Motor neuron (in vitro differentiated cells): Measurements from ENCODE around the gene LASP1NB.

Experiments used
- ATAC-seq, 8 experiments: fragments of 200-7000 bp; cut with Tn5 transposase; replicated peaks in 6 of 8; 2 replicates each; pipeline ENCODE4 v1.8.0; 2021; ENCODE audit warnings: mild to moderate bottlenecking in 8 of 8, moderate library complexity in 8 of 8
- H3K27ac ChIP-seq, 2 donors: fragments of 250-450 bp; sonication (Bioruptor Pico); 2 replicates each; pipeline ENCODE4 v1.9.0; 2021; ENCODE audit warnings: antibody characterized with exemption in 2 of 2, mild to moderate bottlenecking in 2 of 2, moderate library complexity in 1 of 2
- H3K4me1 ChIP-seq, 2 donors: fragments of 250-450 bp; sonication (Bioruptor Pico); replicated peaks in 1 of 2; 2 replicates each; pipeline ENCODE4 v1.6.1; 2021; ENCODE audit warnings: antibody characterized with exemption in 2 of 2, mild to moderate bottlenecking in 2 of 2, moderate library complexity in 1 of 2
- H3K4me3 ChIP-seq, 5 donors: fragments of 250-450 bp; sonication (Bioruptor Pico); 2 replicates each; pipeline ENCODE4 v1.9.0; 2021; ENCODE audit warnings: antibody characterized with exemption in 5 of 5, mild to moderate bottlenecking in 5 of 5, moderate library complexity in 4 of 5
- WGBS, 10 experiments: fragments of 450-650 bp; shearing (Covaris generic); methylation state at CpG; one replicate each; pipeline ENCODE4 v1.0.0; 2022; 5-methylcytosine and 5-hydroxymethylcytosine counted together
- in situ Hi-C, 9 experiments: fragments of 400-800 bp; cut with MboI; loops; one replicate each; pipeline ENCODE4 v1.15.0; 2021; ENCODE audit warnings: low sequenced_read_pairs in 9 of 9, low pct_unique_long_range_greater_than_20kb in 2 of 9; ENCODE audit not compliant: unreplicated experiment in 9 of 9

The LASP1NB gene

GRCh38 chr17:38889745-38890409 is 35.5 kb upstream of the LASP1NB start:
- in situ Hi-C loops, result no loop called here
- ATAC-seq, result no peak
- H3K27ac ChIP-seq, result no peak overlapping the region
- 83 to 100% (median 97%) methylated on average over 1 to 6 of the region's 12 CpGs; no CpG with 5 or more reads in 2 of the 10 experiments for WGBS, 10 experiments
- H3K4me3 ChIP-seq, result no peak overlapping the region
- H3K4me1 ChIP-seq, result peaks cover 19 to 21% of the 10 kb centered on the region in 2 donors

DNA sequence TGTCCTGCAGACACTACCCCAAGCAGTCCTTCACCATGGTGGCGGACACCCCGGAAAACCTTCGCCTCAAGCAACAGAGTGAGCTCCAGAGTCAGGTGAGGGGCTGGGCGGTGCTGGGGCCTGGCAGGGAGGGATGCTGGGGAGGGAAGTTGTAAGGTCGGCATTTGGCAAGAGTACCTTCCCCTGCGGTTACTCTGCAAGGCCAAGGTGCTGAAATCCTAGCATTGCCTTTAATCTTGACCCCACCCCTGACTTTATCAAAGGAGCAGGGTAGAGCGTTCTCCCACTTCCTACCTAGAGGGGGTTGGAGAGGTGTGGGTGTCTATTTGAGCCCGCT is 35.0 kb upstream of the LASP1NB start:
- 80% methylated on average over 1 of the region's 8 CpGs; no CpG with 5 or more reads in 9 of the 10 experiments for WGBS, 10 experiments
- Histone ChIP-seq H3K4me3 (no peak overlapping the region), H3K4me1 (peaks cover 16 to 17% of the 10 kb centered on the region in 2 donors), H3K27ac (no peak overlapping the region)
- in situ Hi-C loops, result no loop called here
- no peak for ATAC-seq

- in situ Hi-C loops, result no loop called here
- WGBS, 10 experiments, result 80 to 100% (median 100%) methylated on average over 1 to 4 of the region's 8 CpGs; no CpG with 5 or more reads in 5 of the 10 experiments
- ATAC-seq, result no peak
- H3K27ac ChIP-seq, result no peak overlapping the region
- H3K4me1 ChIP-seq, result peaks cover 11 to 17% of the 10 kb centered on the region in 2 donors
- H3K4me3 ChIP-seq, result no peak overlapping the region
Measured at GRCh38 chr17:38891441-38891840, 34.0 kb upstream of the LASP1NB start.

DNA sequence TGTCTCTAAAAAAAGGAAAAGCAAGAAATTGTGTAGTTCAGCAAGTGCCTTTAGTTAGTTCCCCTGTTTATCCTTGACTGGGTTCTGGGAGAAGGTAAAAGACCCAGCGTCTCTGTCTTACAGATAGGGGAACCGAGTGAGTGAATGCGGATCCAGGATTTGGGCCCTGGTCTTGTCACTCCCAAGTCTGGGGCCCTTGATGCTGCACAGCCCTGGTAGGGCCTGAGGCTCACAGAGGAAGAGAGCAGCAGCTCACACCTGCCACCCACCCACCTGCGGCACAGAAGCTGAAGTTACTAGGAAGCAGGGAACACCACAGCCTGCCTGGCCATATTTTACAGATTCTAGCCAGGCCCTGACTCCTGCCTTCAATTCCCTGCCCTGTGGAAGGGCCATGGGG is 33.3 kb upstream of the LASP1NB start:
- in situ Hi-C loops, result no loop called here
- 94 to 96% methylated on average over 3 to 4 of the region's 4 CpGs; no CpG with 5 or more reads in 8 of the 10 experiments for WGBS, 10 experiments
- H3K27ac ChIP-seq, result no peak overlapping the region
- H3K4me1 ChIP-seq, result peaks cover 5 to 12% of the 10 kb centered on the region in 2 donors
- no peak overlapping the region for H3K4me3 ChIP-seq
- no peak for ATAC-seq

DNA sequence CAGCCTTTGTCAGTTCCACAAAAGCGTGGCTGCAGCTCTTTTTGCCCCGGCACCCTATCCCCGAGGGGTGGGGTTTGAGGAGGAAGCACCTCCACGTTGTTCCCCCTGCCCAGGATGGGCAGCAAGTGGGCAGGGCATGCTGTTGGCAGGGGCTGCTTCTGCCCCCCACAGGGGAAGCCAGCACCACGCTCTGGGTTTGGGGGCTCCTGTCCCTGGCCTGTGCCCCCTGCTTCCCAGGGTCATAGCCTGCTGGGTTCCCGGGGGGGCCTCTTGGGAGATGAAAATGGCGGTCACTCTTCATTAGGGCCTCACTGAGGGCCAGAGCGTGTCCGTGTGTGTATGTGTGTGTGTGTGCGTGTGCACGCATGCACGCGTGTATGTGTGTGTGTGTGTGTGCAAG is 32.8 kb upstream of the LASP1NB start:
- 40 to 100% (median 100%) methylated on average over 1 to 5 of the region's 13 CpGs; no CpG with 5 or more reads in 6 of the 10 experiments for WGBS, 10 experiments
- H3K4me3 ChIP-seq, result no peak overlapping the region
- H3K4me1 ChIP-seq, result peaks cover 3 to 10% of the 10 kb centered on the region in 2 donors
- H3K27ac ChIP-seq, result no peak overlapping the region
- in situ Hi-C loops, result no loop called here
- peak in 1 of 8 experiments; percentile 11 for ATAC-seq

DNA sequence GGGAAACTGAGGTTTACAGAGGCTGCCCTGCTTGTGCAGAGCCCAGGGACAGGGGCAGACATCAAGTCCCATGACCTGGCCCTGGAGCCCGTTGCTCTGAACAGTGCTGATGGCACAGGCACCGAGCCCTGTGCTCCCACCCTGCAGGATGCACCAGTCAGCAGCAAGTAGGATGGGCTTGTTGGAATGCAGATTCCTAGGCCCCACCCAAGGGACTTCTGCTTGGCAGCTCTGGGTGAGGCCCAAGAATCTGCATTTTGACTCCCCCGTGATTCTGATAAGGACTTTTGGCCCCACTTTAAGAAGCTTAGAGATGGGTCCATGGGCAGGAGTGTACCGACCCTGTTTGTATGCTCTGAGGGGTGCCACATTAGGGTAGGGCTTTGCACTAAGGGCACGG is 32.3 kb upstream of the LASP1NB start:
- Histone ChIP-seq H3K4me3 (no peak overlapping the region), H3K4me1 (peaks cover 3 to 10% of the 10 kb centered on the region in 2 donors), H3K27ac (no peak overlapping the region)
- in situ Hi-C loops, result no loop called here
- ATAC-seq, result peak in 1 of 8 experiments; percentile 7
- 40 to 100% (median 82%) methylated on average over 1 to 2 of the region's 5 CpGs; no CpG with 5 or more reads in 7 of the 10 experiments for WGBS, 10 experiments

DNA sequence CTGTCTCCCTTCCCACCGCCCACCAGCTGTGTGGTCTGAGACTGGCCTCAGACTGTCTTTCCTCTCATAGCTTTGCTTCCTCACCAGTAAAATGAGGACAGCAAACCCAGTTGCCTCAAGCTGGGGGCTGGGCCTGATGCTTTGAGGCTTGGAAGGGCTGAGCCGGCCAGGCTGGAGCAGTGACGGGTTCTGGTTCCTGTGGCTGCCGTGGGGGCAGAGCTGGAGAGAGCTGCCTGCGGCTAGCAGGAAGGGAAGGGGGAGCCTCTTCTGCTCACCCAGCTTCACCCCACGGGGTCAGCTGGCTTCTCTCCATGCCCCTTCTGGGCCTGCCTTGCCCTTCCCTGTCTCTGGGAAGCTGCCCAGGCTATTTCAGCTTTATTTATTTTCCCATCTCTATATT is 31.8 kb upstream of the LASP1NB start:
- Histone ChIP-seq H3K4me3 (no peak overlapping the region), H3K27ac (no peak overlapping the region), H3K4me1 (peaks cover 3 to 10% of the 10 kb centered on the region in 2 donors)
- in situ Hi-C loops, result no loop called here
- ATAC-seq, result peak in 1 of 8 experiments; percentile 13
- WGBS, 10 experiments, result 60 to 100% (median 64%) methylated on average over 1 to 3 of the region's 6 CpGs; no CpG with 5 or more reads in 6 of the 10 experiments

DNA sequence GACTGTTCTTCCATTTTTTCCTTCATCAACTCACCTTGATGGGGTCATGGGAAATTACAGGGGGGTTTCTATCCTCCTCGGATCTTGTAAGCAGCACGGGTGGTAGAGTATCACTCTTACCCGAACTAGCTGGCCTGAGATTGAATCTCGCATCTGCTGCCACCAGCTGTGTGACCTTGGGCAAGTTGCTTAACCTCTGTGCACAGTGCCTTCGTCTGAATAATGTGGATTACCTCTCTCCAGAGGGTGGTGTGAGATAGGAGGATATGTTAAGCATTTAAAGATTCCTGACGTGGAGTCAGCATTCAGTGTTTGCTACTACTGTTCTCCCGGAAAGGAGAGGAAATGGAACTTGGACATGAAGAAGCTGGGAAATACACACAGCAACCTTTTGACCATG is 31.1 kb upstream of the LASP1NB start:
- Histone ChIP-seq H3K4me1 (peaks cover 3 to 10% of the 10 kb centered on the region in 2 donors), H3K27ac (no peak overlapping the region), H3K4me3 (no peak overlapping the region)
- WGBS, 10 experiments, result 58 to 93% (median 64%) methylated on average over 1 to 7 of the region's 7 CpGs; no CpG with 5 or more reads in 4 of the 10 experiments
- ATAC-seq, result no peak
- in situ Hi-C loops, result no loop called here

GRCh38 chr17:38896346-38896954 is 29.0 kb upstream of the LASP1NB start:
- no peak overlapping the region for H3K4me3 ChIP-seq
- in situ Hi-C loops, result no loop called here
- ATAC-seq, result peak in 5 of 8 experiments; percentile 63 to 70 (median 67)

GRCh38 chr17:38897176-38897575 is 28.2 kb upstream of the LASP1NB start:
- WGBS, 10 experiments, result 60 to 100% (median 90%) methylated on average over 1 to 2 of the region's 6 CpGs; no CpG with 5 or more reads in 7 of the 10 experiments
- H3K4me3 ChIP-seq, result no peak overlapping the region
- H3K4me1 ChIP-seq, result peaks cover 3 to 15% of the 10 kb centered on the region in 2 donors
- ATAC-seq, result peak in 3 of 8 experiments; percentile 15 to 32 (median 27)
- in situ Hi-C loops, result no loop called here
- no peak overlapping the region for H3K27ac ChIP-seq

More at GRCh38 chr17:38896346-38896954, 29.0 kb upstream of the LASP1NB start:
- peaks cover 3 to 15% of the 10 kb centered on the region in 2 donors for H3K4me1 ChIP-seq
- 60 to 100% (median 80%) methylated on average over 1 to 5 of the region's 13 CpGs; no CpG with 5 or more reads in 3 of the 10 experiments for WGBS, 10 experiments
- peak overlapping the region in 1 of 2 donors; percentile 21 for H3K27ac ChIP-seq

DNA sequence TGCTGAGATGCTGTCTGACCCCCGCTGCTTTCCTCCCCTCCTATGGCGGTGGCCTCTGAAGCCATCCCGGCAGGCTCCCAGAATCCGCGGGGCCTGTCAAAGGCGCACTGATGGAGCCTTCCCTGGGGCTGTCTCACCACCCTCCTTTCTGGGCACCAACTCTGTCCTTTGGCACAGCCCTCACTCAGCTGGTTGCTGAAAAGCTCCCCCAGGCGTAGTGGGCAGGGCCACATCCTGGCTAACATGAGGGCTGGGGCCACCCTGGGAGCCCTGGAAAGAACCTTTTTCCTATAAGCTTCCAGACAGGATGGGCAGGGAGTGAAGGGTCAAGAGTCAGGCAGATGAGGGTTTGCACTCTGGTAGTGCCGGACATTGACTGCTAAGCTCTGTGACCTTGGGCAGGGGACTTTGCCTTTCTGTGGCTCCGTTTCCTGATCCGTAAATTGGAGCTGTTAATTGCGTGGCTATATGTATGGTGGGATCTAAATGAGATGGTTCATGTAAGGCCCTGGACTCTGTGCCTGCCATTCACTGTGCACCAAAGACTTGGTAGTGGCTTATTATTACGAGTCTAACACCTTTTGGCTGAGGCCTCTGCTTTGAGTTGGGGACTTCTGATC is 27.6 kb upstream of the LASP1NB start:
- no peak overlapping the region for H3K27ac ChIP-seq
- in situ Hi-C loops, result no loop called here
- no peak for ATAC-seq
- H3K4me3 ChIP-seq, result no peak overlapping the region
- 66 to 100% (median 83%) methylated on average over 1 to 3 of the region's 12 CpGs; no CpG with 5 or more reads in 6 of the 10 experiments for WGBS, 10 experiments
- peaks cover 3 to 15% of the 10 kb centered on the region in 2 donors for H3K4me1 ChIP-seq

- ATAC-seq, result no peak
- Histone ChIP-seq H3K4me1 (peaks cover 3 to 15% of the 10 kb centered on the region in 2 donors), H3K4me3 (no peak overlapping the region), H3K27ac (no peak overlapping the region)
- in situ Hi-C loops, result no loop called here
- 94 to 100% (median 100%) methylated on average over 1 to 6 of the region's 9 CpGs; no CpG with 5 or more reads in 7 of the 10 experiments for WGBS, 10 experiments
Measured at GRCh38 chr17:38898291-38898679, 27.1 kb upstream of the LASP1NB start.

GRCh38 chr17:38898812-38899348 is 26.5 kb upstream of the LASP1NB start:
- WGBS, 10 experiments, result 80 to 85% (median 83%) methylated on average over 1 to 7 of the region's 11 CpGs; no CpG with 5 or more reads in 7 of the 10 experiments
- no peak for ATAC-seq
- in situ Hi-C loops, result no loop called here

More at GRCh38 chr17:38898812-38899348, 26.5 kb upstream of the LASP1NB start:
- Histone ChIP-seq H3K4me1 (peaks cover 3 to 15% of the 10 kb centered on the region in 2 donors), H3K27ac (no peak overlapping the region), H3K4me3 (no peak overlapping the region)
